GM12878 (cell line): ENCODE measurements around the gene ARF3. TPM values are rescaled to one million over a fixed set of nuclear protein-coding genes. Genes with fewer than 3 reads are reported as not detected.

ENCODE experiments used
- ATF2 ChIP-seq: IDR thresholded peaks from 2 replicates; pipeline ENCODE4 v1.6.1; 2012; ENCODE audit warnings: low read length, inconsistent platforms
- CBX3 ChIP-seq: fragments of 200-600 bp; sonication (generic); IDR thresholded peaks from 2 replicates; pipeline ENCODE4 v1.6.1; 2016; ENCODE audit warnings: low read depth, borderline replicate concordance
- CUX1 ChIP-seq: IDR thresholded peaks from 2 replicates; pipeline ENCODE4 v1.6.1; 2012; ENCODE audit warnings: improper control_type of control experiment, low read depth, low read length; ENCODE audit not compliant: insufficient replicate concordance
- GABPA ChIP-seq: IDR thresholded peaks from 2 replicates; pipeline ENCODE4 v1.6.1; 2014; ENCODE audit warnings: antibody characterized with exemption, low read depth, mild to moderate bottlenecking, inconsistent platforms
- HDAC2 ChIP-seq: fragments of 200-600 bp; sonication (generic); IDR thresholded peaks from 2 replicates; pipeline ENCODE4 v1.6.1; 2017
- HDAC6 ChIP-seq: fragments of 200-600 bp; sonication (generic); IDR thresholded peaks from one replicate; pipeline ENCODE4 v1.8.0; 2017; ENCODE audit warnings: antibody characterized with exemption; ENCODE audit not compliant: unreplicated experiment
- JUND ChIP-seq: IDR thresholded peaks from 2 replicates; pipeline ENCODE4 v1.6.1; 2012; ENCODE audit warnings: low read depth, mild to moderate bottlenecking, low read length, improper control_type of control experiment, moderate library complexity
- MEF2A ChIP-seq: IDR thresholded peaks from 2 replicates; pipeline ENCODE4 v1.6.1; 2011; ENCODE audit warnings: low read depth, mild to moderate bottlenecking, low read length, moderate library complexity; ENCODE audit not compliant: insufficient read depth
- MLLT1 ChIP-seq: fragments of 450-650 bp; IDR thresholded peaks from 2 replicates; pipeline ENCODE4 v1.6.1; 2016; ENCODE audit warnings: mild to moderate bottlenecking
- NR2C2 ChIP-seq: IDR thresholded peaks from 2 replicates; pipeline ENCODE4 v1.6.1; 2011; ENCODE audit warnings: borderline replicate concordance, low read depth; ENCODE audit not compliant: control insufficient read depth, insufficient read length
- POLR2AphosphoS5 ChIP-seq: IDR thresholded peaks from 2 replicates; pipeline ENCODE4 v1.6.1; 2011; ENCODE audit warnings: mild to moderate bottlenecking, low read length, inconsistent platforms
- RELA ChIP-seq: fragments of 450-650 bp; IDR thresholded peaks from 2 replicates; pipeline ENCODE4 v1.8.0; 2014; ENCODE audit warnings: borderline replicate concordance; ENCODE audit not compliant: partially characterized antibody
- SMAD5 ChIP-seq: IDR thresholded peaks from 2 replicates; pipeline ENCODE4 v1.6.1; 2016; ENCODE audit warnings: antibody characterized with exemption, low read depth
- SRF ChIP-seq, 2 experiments: IDR thresholded peaks; 2 replicates each; pipeline ENCODE4 v1.6.1; 2011; ENCODE audit warnings: low read depth in 2 of 2, low read length in 2 of 2, mild to moderate bottlenecking in 1 of 2, moderate library complexity in 1 of 2
- TARDBP ChIP-seq: IDR thresholded peaks from 2 replicates; pipeline ENCODE4 v1.6.1; 2016; ENCODE audit warnings: borderline replicate concordance
- TCF12 ChIP-seq: IDR thresholded peaks from 2 replicates; pipeline ENCODE4 v1.6.1; 2011; ENCODE audit warnings: low read depth, mild to moderate bottlenecking, low read length
- WRNIP1 ChIP-seq: IDR thresholded peaks from 2 replicates; pipeline ENCODE4 v1.6.1; 2011; ENCODE audit warnings: low read depth, low read length, improper control_type of control experiment, borderline replicate concordance
- YBX1 ChIP-seq: fragments of 450-650 bp; IDR thresholded peaks from 2 replicates; pipeline ENCODE4 v1.6.1; 2016; ENCODE audit warnings: antibody characterized with exemption
- polyA plus RNA-seq, 11 experiments: library from polyadenylated mRNA; depleted of rRNA in 4 of 11; unstranded in 6 of 11; stranded (reverse) in 5 of 11; fragments of >200 nt; fragmentation: Nextera tagmentation in 4 of 11; fragmentation: Illumina TruSeq in 1 of 11; extraction: Ambion mirVana in 4 of 11; extraction: Trizol in 1 of 11; gene quantifications; 1 replicate in 1 of 11; 2 replicates in 10 of 11; pipeline versions ENCODE4 v1.2.1 to v1.2.3, GENCODE V29; 2011 to 2016; ENCODE audit warnings: inconsistent platforms in 2 of 11, missing spikeins in 2 of 11, low read depth in 1 of 11
- total RNA-seq, 4 experiments: library from RNA; depleted of rRNA in 3 of 4; stranded (reverse); fragments of >200 nt in 3 of 4; fragmentation: Illumina TruSeq in 1 of 4; extraction: Trizol in 1 of 4; gene quantifications; 2 replicates each; pipeline versions ENCODE4 v1.2.1 to v1.2.3, GENCODE V29; 2013 to 2021

ARF3 gene
- total and polyA plus RNA-seq, 10 of the 15 experiments (the other 5 are each of a cell fraction or from before 2014, with no cell fraction given) = 8.7 to 263 (median 74.4) TPM

DNA sequence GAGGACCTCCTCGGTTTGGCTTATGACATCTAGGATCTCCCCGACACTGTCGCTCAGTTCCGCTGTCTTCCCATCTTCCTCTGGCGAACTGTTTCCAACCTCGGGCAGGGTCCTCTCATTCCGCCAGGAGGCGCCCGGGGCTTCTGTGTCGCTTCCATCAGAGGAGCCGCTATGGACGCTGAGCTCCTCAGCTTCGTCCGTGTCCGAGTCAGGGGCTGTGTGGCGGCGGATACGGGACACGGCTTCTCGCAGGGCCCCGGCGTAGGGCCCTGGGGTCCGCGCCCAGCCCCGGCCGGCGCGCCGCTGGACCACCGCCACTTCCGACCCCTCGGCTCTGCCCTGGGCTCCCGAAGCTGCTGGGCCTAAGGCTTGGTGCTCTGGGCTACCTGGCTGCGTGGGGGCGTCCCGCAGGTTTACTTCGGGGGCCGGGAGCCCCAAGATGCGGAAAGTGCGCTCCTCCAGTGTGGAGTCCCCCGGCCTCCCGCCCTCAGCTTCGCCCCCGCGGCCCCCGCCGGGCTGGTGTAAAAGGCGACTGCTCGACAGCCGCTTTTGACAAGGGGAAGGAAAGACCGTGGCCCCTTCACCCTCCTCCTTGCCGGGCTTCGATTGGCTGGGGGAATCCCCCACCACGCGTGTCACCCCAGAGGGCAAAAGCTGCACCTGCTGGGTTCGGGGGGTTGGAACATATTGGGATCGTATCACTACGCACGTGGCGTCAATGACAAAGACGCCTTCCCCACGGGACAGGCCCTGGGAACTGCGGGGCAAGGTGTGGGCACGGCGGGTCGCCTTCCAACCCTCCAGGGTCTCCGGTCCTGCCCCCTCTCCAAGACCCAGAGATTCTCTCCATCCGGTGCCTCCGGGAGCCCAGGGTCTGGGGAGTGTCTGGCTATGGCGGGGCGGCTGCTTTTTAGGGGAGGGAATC, 39.8 kb upstream of the ARF3 start (continued):
- no peak for TF ChIP-seq MEF2A
- no peak for TF ChIP-seq SMAD5
- TF ChIP-seq POLR2AphosphoS5 = no peak
- TF ChIP-seq TCF12 = no peak
- TF ChIP-seq JUND = no peak
- TF ChIP-seq SRF (IDR thresholded peaks at IDR 0.05; ENCODE audit: low read depth in 2 of 2, low read length in 2 of 2) = no peak
- no peak for TF ChIP-seq ATF2
- TF ChIP-seq CUX1 = no peak
- no peak for TF ChIP-seq GABPA
- no peak for TF ChIP-seq CBX3
- no peak for TF ChIP-seq WRNIP1
- no peak for TF ChIP-seq RELA
- TF ChIP-seq HDAC2 = no peak
- TF ChIP-seq TARDBP = no peak
- TF ChIP-seq MLLT1 = no peak
- no peak for TF ChIP-seq YBX1
- TF ChIP-seq HDAC6 = no peak
- no peak for TF ChIP-seq NR2C2
